HCT116 (cell line): ENCODE results near the gene UBE2L6. TPM values are rescaled to one million over a fixed set of nuclear protein-coding genes. Genes with fewer than 3 reads are reported as not detected.

Source experiments
- ATAC-seq: fragments of 200-7000 bp; cut with Tn5 transposase; 2 replicates; pipeline ENCODE4 v1.9.1; 2020; ENCODE audit warnings: mild to moderate bottlenecking, moderate library complexity
- BruUV-seq: library from RNA; stranded (reverse); fragments of 400-500 nt; replicated peaks from 2 replicates; lab custom pipeline; 2021; lab: Mats Ljungman, UMichigan
- CTCF ChIA-PET: fragments of 300-600 bp; sonication (Branson Sonifier 250); formaldehyde crosslinking; loops from one replicate; lab custom pipeline; 2021; ENCODE audit warnings: antibody characterized with exemption; lab: Charles Lee
- POLR2A ChIA-PET: fragments of 300-600, 350-600 bp; sonication (Branson Sonifier 250); formaldehyde crosslinking; loops from one replicate; lab custom pipeline; 2021; ENCODE audit warnings: antibody characterized with exemption; lab: Charles Lee
- RAD21 ChIA-PET, 2 experiments: fragments of 300-600 bp; sonication (Branson Sonifier 250); formaldehyde crosslinking; loops; one replicate each; lab custom pipeline; 2023; ENCODE audit warnings: low total read pairs in 2 of 2; ENCODE audit not compliant: uncharacterized antibody in 2 of 2, unreplicated experiment in 2 of 2, low non-redundant PET in 1 of 2; lab: Charles Lee
- DNase-seq: peaks from one replicate; pipeline ENCODE4 v3.0.0-alpha.2; 2010; ENCODE audit warnings: low read depth, low spot score
- H2AFZ ChIP-seq: fragments of 200-600 bp; shearing (Covaris generic), sonication (generic); 2 replicates; pipeline ENCODE4 v1.6.1; 2017; ENCODE audit warnings: low read depth, mixed run types, mixed read lengths, antibody characterized with exemption, low read length; ENCODE audit not compliant: poor library complexity, severe bottlenecking
- H3K27ac ChIP-seq: 2 replicates; pipeline ENCODE4 v1.5.1; 2012; ENCODE audit warnings: low read depth, low read length
- H3K27me3 ChIP-seq: fragments of 200-600 bp; sonication (generic); 2 replicates; pipeline ENCODE4 v1.6.1; 2016; ENCODE audit warnings: mixed run types, low read length, mixed read lengths; ENCODE audit not compliant: insufficient read depth
- H3K36me3 ChIP-seq, 2 experiments: fragments of 200-500 bp in 1 of 2; fragments of 200-600 bp in 1 of 2; sonication (Bioruptor generic) in 1 of 2; sonication (generic) in 1 of 2; 2 replicates each; pipeline versions ENCODE4 v1.5.1 to v1.6.1; 2014 to 2016; ENCODE audit warnings: low read length in 2 of 2, inconsistent platforms in 1 of 2, mixed read lengths in 1 of 2, mixed run types in 1 of 2; ENCODE audit not compliant: insufficient read depth in 2 of 2, control insufficient read depth in 1 of 2
- H3K4me1 ChIP-seq, 2 experiments: fragments of 200-600 bp in 1 of 2; sonication (generic) in 1 of 2; 2 replicates each; pipeline versions ENCODE4 v1.5.1 to v1.6.1; 2012 to 2017; ENCODE audit warnings: low read length in 2 of 2, inconsistent platforms in 1 of 2, mild to moderate bottlenecking in 1 of 2, mixed read lengths in 1 of 2, mixed run types in 1 of 2, moderate library complexity in 1 of 2; ENCODE audit not compliant: insufficient read depth in 2 of 2, control insufficient read depth in 1 of 2
- H3K4me2 ChIP-seq: fragments of 200-600 bp; sonication (generic); 2 replicates; pipeline ENCODE4 v1.6.1; 2017; ENCODE audit warnings: mixed run types, low read length, mixed read lengths
- H3K4me3 ChIP-seq, 2 experiments: fragments of 200-600 bp in 1 of 2; sonication (generic) in 1 of 2; replicated peaks in 1 of 2; 2 replicates each; pipeline ENCODE4 v1.5.1; 2011 to 2016; ENCODE audit warnings: low read length in 2 of 2, control low read depth in 1 of 2, low read depth in 1 of 2, mild to moderate bottlenecking in 1 of 2, mixed read lengths in 1 of 2, mixed run types in 1 of 2
- H3K79me2 ChIP-seq: fragments of 200-600 bp; sonication (generic); 2 replicates; pipeline ENCODE4 v1.6.1; 2017; ENCODE audit warnings: mild to moderate bottlenecking, mixed run types, low read length, moderate library complexity, mixed read lengths; ENCODE audit not compliant: insufficient read depth
- H3K9ac ChIP-seq: fragments of 200-600 bp; sonication (generic); 2 replicates; pipeline ENCODE4 v1.6.1; 2016; ENCODE audit warnings: low read length, mixed read lengths
- H3K9me2 ChIP-seq: fragments of 200-600 bp; sonication (generic), shearing (Covaris generic); 2 replicates; pipeline ENCODE4 v1.6.1; 2017; ENCODE audit warnings: mixed run types, mild to moderate bottlenecking, moderate library complexity; ENCODE audit not compliant: insufficient read depth
- H3K9me3 ChIP-seq, 2 experiments: fragments of 200-500 bp in 1 of 2; fragments of 200-600 bp in 1 of 2; sonication (Bioruptor generic) in 1 of 2; sonication (generic) in 1 of 2; 2 replicates each; pipeline ENCODE4 v1.6.1; 2014 to 2017; ENCODE audit warnings: low read length in 2 of 2, mixed read lengths in 2 of 2, inconsistent platforms in 1 of 2, low read depth in 1 of 2, mild to moderate bottlenecking in 1 of 2, mixed run types in 1 of 2, moderate library complexity in 1 of 2; ENCODE audit not compliant: control insufficient read depth in 1 of 2, insufficient read depth in 1 of 2
- H4K20me1 ChIP-seq: fragments of 200-600 bp; sonication (generic), shearing (Covaris generic); 2 replicates; pipeline ENCODE4 v1.6.1; 2017; ENCODE audit warnings: mixed run types, mild to moderate bottlenecking, moderate library complexity; ENCODE audit not compliant: insufficient read depth
- ATF3 ChIP-seq: IDR thresholded peaks from 2 replicates; pipeline ENCODE4 v1.6.1; 2012
- CBX3 ChIP-seq: IDR thresholded peaks from 2 replicates; pipeline ENCODE4 v1.6.1; 2012; ENCODE audit warnings: low read depth
- EZH2 ChIP-seq: fragments of 200-600 bp; sonication (generic); IDR thresholded peaks from 2 replicates; pipeline ENCODE4 v1.6.1; 2017; ENCODE audit warnings: antibody characterized with exemption, mixed run types
- FOSL1 ChIP-seq: IDR thresholded peaks from 2 replicates; pipeline ENCODE4 v1.6.1; 2012; ENCODE audit warnings: low read depth
- POLR2A ChIP-seq: IDR thresholded peaks from 2 replicates; pipeline ENCODE4 v1.7.0; 2011; ENCODE audit warnings: borderline replicate concordance; ENCODE audit not compliant: insufficient read depth, insufficient read length; ENCODE audit errors: extremely low read depth
- POLR2AphosphoS5 ChIP-seq: IDR thresholded peaks from 2 replicates; pipeline ENCODE4 v1.6.1; 2011; ENCODE audit warnings: mild to moderate bottlenecking, low read depth, low read length, moderate library complexity
- RAD21 ChIP-seq: IDR thresholded peaks from 2 replicates; pipeline ENCODE4 v1.6.1; 2012; ENCODE audit warnings: low read depth, mild to moderate bottlenecking
- SP1 ChIP-seq: IDR thresholded peaks from 2 replicates; pipeline ENCODE4 v1.6.1; 2012; ENCODE audit warnings: low read depth
- ZFX ChIP-seq: fragments of 450-650 bp; IDR thresholded peaks from 2 replicates; pipeline ENCODE4 v1.6.1; 2017
- intact Hi-C: fragments of 100-400 bp; cut with micrococcal nuclease; formaldehyde crosslinking; loops from 2 replicates; pipeline ENCODE4 v1.10.0; 2022
- total RNA-seq: library from RNA; stranded (reverse); gene quantifications from one replicate; pipeline ENCODE4 v1.2.1, GENCODE V29; 2021; ENCODE audit not compliant: unreplicated experiment
- TF ChIP-seq, protein P1 (sequence below), 3 experiments: fragments of 200-600 bp in 1 of 3; sonication (generic) in 1 of 3; IDR thresholded peaks in 2 of 3; conservative IDR thresholded peaks in 1 of 3; 2 replicates each; pipeline ENCODE4 v1.5.1; 2012 to 2017; ENCODE audit warnings: low read depth in 2 of 3, low read length in 2 of 3, antibody characterized with exemption in 1 of 3, borderline replicate concordance in 1 of 3, control low read depth in 1 of 3, mild to moderate bottlenecking in 1 of 3, mixed read lengths in 1 of 3, mixed run types in 1 of 3, moderate library complexity in 1 of 3; ENCODE audit not compliant: insufficient read depth in 1 of 3

UBE2L6 gene
- total RNA-seq, 1 experiment from 2014 or later, result 24.8 TPM

- no peaks in the 10 kb centered on the region for H3K36me3 ChIP-seq
- H2AFZ ChIP-seq, result peak overlapping the region; percentile 85
- RAD21 ChIA-PET, result interaction anchor here (1.0 to 1.9 kb wide), 3 partner anchors 74 to 78 kb away, joined by 4 to 8 read pairs (median 4); no protein-coding TSS in a partner anchor
- H3K79me2 ChIP-seq, result no peaks in the 10 kb centered on the region
- ATAC-seq (no peak), DNase-seq (no peak)
- peaks cover 7 to 19% of the 10 kb centered on the region in 2 experiments; a peak in 3 of 4 replicates for H3K4me1 ChIP-seq
- H3K9ac ChIP-seq, result peak overlapping the region; percentile 58
- intact Hi-C loops, result no loop called here
- H3K4me2 ChIP-seq, result peak overlapping the region; percentile 87
- POLR2A ChIA-PET, result interaction anchor here (1.0 to 2.1 kb wide), 3 partner anchors 74 to 110 kb away, joined by 4 to 8 read pairs (median 5); no protein-coding TSS in a partner anchor
- TSS peak; percentile 76 for BruUV-seq
- no peak overlapping the region; the same call in 1 of the 2 replicates for H3K27ac ChIP-seq
- CTCF ChIA-PET, result interaction anchor here (1.1 to 2.6 kb wide), 5 partner anchors 18 to 234 kb away, joined by 3 to 40 read pairs (median 11); no protein-coding TSS in a partner anchor
- TF ChIP-seq, protein P1, sequence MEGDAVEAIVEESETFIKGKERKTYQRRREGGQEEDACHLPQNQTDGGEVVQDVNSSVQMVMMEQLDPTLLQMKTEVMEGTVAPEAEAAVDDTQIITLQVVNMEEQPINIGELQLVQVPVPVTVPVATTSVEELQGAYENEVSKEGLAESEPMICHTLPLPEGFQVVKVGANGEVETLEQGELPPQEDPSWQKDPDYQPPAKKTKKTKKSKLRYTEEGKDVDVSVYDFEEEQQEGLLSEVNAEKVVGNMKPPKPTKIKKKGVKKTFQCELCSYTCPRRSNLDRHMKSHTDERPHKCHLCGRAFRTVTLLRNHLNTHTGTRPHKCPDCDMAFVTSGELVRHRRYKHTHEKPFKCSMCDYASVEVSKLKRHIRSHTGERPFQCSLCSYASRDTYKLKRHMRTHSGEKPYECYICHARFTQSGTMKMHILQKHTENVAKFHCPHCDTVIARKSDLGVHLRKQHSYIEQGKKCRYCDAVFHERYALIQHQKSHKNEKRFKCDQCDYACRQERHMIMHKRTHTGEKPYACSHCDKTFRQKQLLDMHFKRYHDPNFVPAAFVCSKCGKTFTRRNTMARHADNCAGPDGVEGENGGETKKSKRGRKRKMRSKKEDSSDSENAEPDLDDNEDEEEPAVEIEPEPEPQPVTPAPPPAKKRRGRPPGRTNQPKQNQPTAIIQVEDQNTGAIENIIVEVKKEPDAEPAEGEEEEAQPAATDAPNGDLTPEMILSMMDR (IDR thresholded peaks at IDR 0.05 in 2 of 3, conservative IDR thresholded peaks at IDR 0.05 in 1 of 3; ENCODE audit: borderline replicate concordance in 1 of 3, insufficient read depth in 1 of 3, low read depth in 2 of 3, low read length in 2 of 3), result no peak
- TF ChIP-seq, all 23 proteins: peak for 0
- no peaks in the 10 kb centered on the region for H3K27me3 ChIP-seq
- H4K20me1 ChIP-seq, result no peaks in the 10 kb centered on the region
- H3K9me3 ChIP-seq, result no peaks in the 10 kb centered on the region
- peak overlapping the region; percentile 66 to 73 for H3K4me3 ChIP-seq
- H3K9me2 ChIP-seq, result no peaks in the 10 kb centered on the region
These were observed 462 bp downstream of the UBE2L6 start for GRCh38 chr11:57566905-57567514.

DNA sequence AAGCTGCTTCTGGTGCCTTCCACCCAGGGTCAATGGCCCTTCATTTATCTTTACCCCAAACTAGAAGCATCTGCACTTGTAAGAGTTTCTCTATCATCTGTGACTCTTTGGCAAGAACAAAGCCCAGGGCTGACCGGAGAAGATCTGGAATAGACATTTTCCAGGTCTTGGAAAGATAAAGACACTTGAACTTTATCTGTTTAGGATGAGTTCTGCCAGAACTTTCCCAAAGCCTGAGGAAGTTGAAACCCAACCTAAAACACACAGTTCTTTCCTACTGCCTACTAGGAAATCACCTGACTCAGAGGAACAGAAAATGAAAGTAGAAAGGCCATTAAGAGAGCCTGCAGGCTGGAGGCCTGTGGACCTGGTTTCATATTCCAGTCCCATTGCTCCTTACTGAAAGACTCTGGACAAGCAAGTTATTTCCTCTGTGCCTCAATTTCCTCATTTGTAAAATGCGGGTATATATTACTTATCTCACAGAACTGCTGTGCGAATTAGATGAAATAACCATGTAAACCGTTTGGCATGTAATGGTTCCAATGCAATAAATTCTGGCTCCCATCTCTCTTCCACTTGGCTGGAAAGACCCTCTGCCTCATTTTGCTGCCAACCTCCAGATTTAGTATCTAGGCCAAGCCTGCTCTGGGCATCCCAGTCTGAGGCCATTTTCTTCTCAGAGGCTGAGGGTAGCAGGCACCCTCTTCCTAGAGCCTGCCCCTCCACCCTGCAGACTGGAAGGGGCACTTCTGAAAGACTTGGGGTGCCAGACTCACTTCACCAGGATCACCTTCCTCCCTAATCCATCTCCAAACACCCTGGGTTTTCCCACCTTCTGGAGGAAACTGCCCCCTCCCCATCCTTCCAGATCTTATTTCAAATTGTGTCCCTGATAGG, 1.2 kb downstream of the UBE2L6 start:
- Histone ChIP-seq H3K4me2 (peak overlapping the region; percentile 87), H3K36me3 (no peaks in the 10 kb centered on the region), H2AFZ (no peak overlapping the region), H3K4me1 (peaks cover 7 to 19% of the 10 kb centered on the region in 2 experiments; a peak in 3 of 4 replicates), H3K79me2 (no peaks in the 10 kb centered on the region), H3K27me3 (no peaks in the 10 kb centered on the region), H3K27ac (no peak overlapping the region), H4K20me1 (no peaks in the 10 kb centered on the region), H3K9me3 (no peaks in the 10 kb centered on the region)
- CTCF ChIA-PET, result interaction anchor here (1.1 to 2.4 kb wide), 2 partner anchors 78 kb away, joined by 3 to 38 read pairs; no protein-coding TSS in a partner anchor
- RAD21 ChIA-PET, result no interaction called here
- no TSS peak for BruUV-seq
- DNase-seq, result no peak
- no peak for TF ChIP-seq RAD21
- no peak for TF ChIP-seq SP1
- TF ChIP-seq CBX3, result no peak
- TF ChIP-seq POLR2AphosphoS5, result no peak
- no peak for TF ChIP-seq EZH2
- no peak for TF ChIP-seq ZFX
- TF ChIP-seq FOSL1, result no peak
- no peak for TF ChIP-seq ATF3
- no peak for TF ChIP-seq POLR2A
- TF ChIP-seq, all 23 proteins: peak for 0
- Histone ChIP-seq H3K9ac (no peak overlapping the region), H3K9me2 (no peaks in the 10 kb centered on the region), H3K4me3 (peak overlapping the region in 1 of 2 experiments; percentile 66; a peak in 3 of 4 replicates)
- intact Hi-C loops, result no loop called here
- POLR2A ChIA-PET, result no interaction called here
- no peak for ATAC-seq
